ENCODE measurements around the gene TMEM33. TPM values are rescaled to one million over a fixed set of nuclear protein-coding genes. Genes with fewer than 3 reads are reported as not detected.

TMEM33 gene
- polyA plus RNA-seq, 3 donors: 44.8 to 48.0 (median 47.3) TPM

- DNase-seq (ENCODE audit: low read depth in 3 of 3, low spot score in 2 of 3): no peak
Observed at GRCh38 chr4:41992967-41993857, 58.0 kb downstream of the TMEM33 start.

GRCh38 chr4:41994461-41994985 lies 59.3 kb downstream of the TMEM33 start:
- DNase-seq (ENCODE audit: low read depth in 3 of 3, low spot score in 2 of 3): no peak

GRCh38 chr4:41998019-41998418 lies 62.8 kb downstream of the TMEM33 start:
- DNase-seq (ENCODE audit: low read depth in 3 of 3, low spot score in 2 of 3): no peak

- no peak for DNase-seq (ENCODE audit: low read depth in 3 of 3, low spot score in 2 of 3)
Observed at GRCh38 chr4:41999321-41999720, 64.1 kb downstream of the TMEM33 start.

GRCh38 chr4:42008011-42008786 lies 73.0 kb downstream of the TMEM33 start:
- no peak for DNase-seq (ENCODE audit: low read depth in 3 of 3, low spot score in 2 of 3)

Other genes with a start within 250 kb of the TMEM33 start
- gene PHOX2B, start 186.7 kb upstream of the TMEM33 start, polyA plus RNA-seq (ENCODE audit: insufficient read length in 3 of 3): under 1 TPM; 0.08 to 0.14 (median 0.10) TPM
- gene DCAF4L1, start 46.3 kb downstream of the TMEM33 start, polyA plus RNA-seq (ENCODE audit: insufficient read length in 3 of 3): under 1 TPM; 0.12 to 0.25 (median 0.12) TPM
- 100 to 1,000 TPM; 117 to 133 (median 124) TPM for gene SLC30A9, start 55.1 kb downstream of the TMEM33 start, polyA plus RNA-seq (ENCODE audit: insufficient read length in 3 of 3)
- gene BEND4, start 217.2 kb downstream of the TMEM33 start, polyA plus RNA-seq (ENCODE audit: insufficient read length in 3 of 3): 1 to 10 TPM in 2 of 3 donors, under 1 TPM in 1; 0.96 to 1.5 (median 1.2) TPM

Data from right renal cortex interstitium (tissue), 3 donors.